GM19395 (cell line): ENCODE measurements around the gene DIP2C.
"Not testable (repeated sequence)": the region's sequence is repeated elsewhere in the genome, so short reads cannot be mapped to it uniquely, and the experiment has no call there.

ENCODE experiments used
- ATAC-seq: cut with Tn5 transposase; IDR thresholded peaks from one replicate; pipeline ENCODE4 v1.9.1; 2021; ENCODE audit warnings: mild to moderate bottlenecking, moderate library complexity; ENCODE audit not compliant: unreplicated experiment

DIP2C gene

DNA sequence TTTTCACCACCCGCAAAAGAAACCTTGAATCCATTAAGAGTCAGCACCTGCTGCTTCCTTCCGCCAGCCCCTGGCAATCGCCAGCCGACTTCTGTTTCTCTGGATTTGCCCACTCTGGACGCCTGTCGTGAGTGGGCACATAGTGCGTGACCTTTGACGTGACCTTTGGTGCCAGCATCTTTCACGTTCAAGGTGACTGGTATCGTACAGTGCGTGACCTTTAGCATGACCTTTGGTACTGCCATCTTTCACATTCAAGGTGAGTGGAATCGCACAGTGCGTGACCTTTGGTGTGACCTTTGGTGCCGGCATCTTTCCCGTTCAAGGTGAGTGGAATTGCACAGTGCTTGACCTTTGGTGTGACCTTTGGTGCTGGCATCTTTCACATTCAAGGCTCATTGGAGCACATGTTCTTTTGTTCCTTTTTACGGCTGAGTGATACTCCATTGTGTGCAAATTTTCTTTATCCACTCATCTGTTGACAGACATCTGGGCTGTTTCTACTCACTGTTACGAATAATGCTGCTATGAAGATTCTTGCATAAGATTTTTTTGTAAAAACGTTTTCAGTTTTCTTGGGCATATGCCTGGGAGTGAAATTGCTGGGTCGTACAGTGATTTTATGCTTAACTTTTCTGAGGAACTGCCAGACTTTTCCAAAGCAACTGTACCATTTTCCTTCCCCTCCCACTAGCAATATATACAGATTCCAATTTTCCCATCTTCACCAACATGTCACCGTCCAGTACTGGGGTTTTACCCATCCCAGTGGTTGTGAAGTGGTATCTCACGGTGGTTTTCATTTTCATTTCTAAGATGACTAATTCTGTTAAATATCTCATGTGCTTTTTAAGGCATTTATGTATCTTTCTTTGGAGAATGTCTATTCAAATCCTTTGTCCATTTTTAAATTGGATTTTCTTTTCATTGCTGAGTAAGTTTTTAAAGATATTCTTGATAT is 145.3 kb downstream of the DIP2C start:
- no peak for ATAC-seq

- no peak for ATAC-seq
These were observed 146.3 kb downstream of the DIP2C start for GRCh38 chr10:543131-543530.

DNA sequence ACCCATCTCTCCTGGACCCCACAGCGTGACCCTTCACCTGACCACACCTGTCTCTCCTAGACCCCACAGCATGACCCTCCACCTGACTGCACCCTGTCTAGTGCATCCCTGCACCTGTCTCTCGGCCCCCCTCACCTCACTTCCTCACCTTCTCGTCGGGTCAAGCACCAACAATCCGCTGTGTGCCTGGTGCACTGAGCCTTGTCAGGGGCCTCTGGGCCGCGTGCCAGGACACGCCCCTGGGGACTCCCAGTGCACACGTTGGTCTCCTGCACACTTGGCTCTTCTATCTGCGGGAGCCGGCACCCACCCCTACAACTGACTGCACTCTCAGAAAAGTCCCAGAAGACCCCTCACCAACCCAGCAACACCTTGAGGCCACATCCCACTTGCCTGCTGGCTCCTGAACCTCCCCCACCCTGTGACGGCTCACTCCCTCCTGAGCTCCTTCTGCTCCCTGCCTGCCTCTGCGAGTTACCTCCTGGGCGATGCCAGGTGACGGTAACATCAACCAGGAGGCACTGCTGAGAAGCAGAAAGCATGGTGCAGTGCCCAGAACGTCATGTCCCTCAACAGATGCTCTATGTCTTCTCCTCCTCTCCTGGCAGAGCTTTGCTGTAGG is 147.6 kb downstream of the DIP2C start:
- ATAC-seq: no peak

GRCh38 chr10:541041-541440 is 148.4 kb downstream of the DIP2C start:
- ATAC-seq: no peak

DNA sequence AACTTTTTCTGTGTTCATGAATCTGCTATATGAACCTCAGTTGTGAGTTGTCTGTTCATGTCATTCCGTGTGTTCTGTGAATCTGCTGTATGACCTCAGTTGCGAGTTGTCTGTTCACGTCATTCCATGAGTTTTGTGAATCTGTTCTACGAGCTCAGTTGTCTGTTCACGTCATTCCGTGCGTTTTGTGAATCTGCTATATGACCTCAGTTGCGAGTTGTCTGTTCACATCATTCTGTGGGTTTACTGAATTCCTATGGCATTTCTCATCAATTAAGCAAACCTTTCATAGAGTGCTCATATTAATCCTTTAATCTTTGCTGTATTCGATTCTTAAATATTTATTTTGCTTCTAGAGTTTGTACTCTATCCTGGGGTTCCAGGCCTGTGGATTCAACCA is 150.6 kb downstream of the DIP2C start:
- no peak for ATAC-seq

DNA sequence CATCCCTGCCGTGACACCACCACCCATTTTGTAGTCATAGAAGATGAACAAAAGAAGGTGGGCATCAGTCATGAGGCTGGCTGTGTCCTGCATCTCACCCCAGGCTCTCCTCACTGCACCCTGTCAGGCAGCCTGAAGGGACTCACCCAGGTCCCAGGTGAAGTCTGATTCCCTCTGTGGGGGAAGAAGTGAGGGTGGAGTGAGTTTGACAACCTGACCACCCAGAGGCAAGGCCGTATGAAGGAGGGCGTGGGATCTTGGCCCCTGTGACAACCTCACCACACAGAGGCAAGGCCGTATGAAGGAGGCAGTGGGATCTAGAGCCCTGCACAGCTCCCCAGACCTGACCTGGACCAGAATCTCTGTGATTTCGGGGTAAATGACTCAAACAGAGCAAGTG is 152.5 kb downstream of the DIP2C start:
- no peak for ATAC-seq

DNA sequence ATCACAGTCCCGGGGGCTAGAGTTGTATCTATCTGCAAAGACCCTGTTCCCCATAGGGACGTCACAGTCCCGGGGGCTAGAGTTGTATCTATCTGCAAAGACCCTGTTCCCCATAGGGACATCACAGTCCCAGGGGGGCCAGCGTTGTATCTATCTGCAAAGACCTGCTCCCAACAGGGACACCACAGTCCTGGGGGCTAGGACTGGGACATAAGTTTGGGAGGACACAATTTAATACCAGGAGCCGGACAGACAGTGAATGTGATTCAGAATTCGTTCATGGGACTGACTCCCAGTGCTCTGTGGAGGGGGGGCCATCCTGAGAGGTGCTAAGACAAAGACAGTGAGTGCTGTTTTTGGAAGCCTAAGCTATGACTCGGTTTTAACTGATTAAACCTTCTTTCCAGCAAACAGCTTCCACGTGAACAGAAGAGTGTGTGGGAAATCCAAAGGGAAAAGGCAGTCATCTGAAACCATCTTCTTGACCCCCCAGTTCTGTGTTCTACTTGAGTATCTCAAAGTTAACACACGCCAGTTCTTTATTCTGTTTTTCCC is 153.0 kb downstream of the DIP2C start:
- ATAC-seq: no peak

- ATAC-seq: no peak
These were observed 153.5 kb downstream of the DIP2C start for GRCh38 chr10:535952-536351.

- no peak for ATAC-seq
These were observed 154.4 kb downstream of the DIP2C start for GRCh38 chr10:535051-535450.

GRCh38 chr10:534047-534566 is 155.4 kb downstream of the DIP2C start:
- no peak for ATAC-seq

- no peak for ATAC-seq
These were observed 155.9 kb downstream of the DIP2C start for GRCh38 chr10:533611-534010.

DNA sequence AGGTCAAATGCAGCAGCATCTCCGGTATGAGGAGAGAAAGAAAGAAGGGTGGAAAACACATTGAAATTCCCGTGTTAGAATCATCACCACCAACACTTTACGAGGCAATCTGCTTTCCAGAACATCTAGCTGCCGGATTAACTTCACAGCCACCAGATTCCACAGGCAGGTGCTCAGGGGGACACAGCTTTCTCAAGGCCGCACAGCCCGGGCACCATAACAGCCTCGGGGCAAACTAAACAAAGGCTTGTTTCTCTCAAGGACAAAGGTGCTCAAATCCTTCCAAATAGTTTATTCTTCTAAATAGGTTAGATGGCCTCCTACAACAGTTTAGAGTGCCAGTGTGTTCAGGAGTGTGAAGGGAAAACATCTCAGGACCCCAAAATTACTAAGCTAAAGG is 156.3 kb downstream of the DIP2C start:
- ATAC-seq: no peak

DNA sequence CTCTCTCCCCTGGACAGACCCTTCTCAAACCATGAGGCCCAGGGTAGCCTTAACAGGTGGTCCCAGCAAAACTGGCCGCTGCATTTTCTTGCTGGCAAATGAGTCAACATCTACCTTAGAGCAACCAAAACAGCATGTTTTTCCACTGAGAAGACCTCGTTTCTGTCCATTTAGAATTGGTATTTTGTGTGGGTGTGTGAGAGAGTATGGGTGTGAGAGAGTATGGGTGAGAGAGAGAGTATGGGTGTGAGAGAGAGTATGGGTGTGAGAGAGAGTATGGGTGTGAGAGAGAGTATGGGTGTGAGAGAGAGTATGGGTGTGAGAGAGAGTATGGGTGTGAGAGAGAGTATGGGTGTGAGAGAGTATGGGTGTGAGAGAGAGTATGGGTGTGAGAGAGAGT is 157.1 kb downstream of the DIP2C start:
- ATAC-seq: not testable (repeated sequence)

DNA sequence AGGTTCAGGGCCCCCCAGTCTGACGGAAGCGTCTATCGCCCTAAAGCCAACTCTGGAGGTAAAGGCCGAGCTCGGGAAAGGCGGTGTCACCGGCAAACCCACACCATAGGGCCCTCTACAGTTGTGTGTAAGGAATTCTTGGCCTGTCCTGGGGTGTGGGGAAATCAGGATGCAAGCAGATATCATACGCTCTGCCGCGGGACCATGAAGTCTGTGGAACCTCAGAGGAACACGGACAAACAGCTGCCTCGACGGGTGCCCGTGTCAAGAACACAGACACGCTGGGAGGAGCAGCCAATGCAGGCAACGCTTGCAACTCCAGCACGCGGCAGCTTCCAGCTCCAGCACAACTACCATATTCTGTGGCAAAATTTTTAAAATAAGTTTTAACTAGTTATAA is 157.9 kb downstream of the DIP2C start:
- ATAC-seq: no peak

DNA sequence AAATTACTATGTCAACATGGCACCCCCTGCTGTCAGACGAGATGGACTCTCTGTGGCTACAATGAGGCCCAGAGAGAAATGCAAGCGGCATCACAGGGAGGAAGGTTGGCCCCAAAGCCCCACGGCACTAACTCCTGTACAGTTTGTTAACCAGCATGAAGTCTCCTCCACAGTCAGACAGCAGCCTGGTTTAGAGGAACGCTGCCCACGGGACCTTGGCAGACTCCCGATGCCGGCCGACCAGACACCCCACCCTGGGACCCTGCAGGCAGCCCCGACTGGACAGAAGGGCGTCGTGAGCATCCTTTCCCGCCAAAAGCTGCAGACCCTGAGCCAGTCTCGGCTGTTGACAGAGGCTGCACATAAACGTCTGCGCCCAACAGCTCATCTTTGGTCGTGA is 158.8 kb downstream of the DIP2C start:
- ATAC-seq: no peak

DNA sequence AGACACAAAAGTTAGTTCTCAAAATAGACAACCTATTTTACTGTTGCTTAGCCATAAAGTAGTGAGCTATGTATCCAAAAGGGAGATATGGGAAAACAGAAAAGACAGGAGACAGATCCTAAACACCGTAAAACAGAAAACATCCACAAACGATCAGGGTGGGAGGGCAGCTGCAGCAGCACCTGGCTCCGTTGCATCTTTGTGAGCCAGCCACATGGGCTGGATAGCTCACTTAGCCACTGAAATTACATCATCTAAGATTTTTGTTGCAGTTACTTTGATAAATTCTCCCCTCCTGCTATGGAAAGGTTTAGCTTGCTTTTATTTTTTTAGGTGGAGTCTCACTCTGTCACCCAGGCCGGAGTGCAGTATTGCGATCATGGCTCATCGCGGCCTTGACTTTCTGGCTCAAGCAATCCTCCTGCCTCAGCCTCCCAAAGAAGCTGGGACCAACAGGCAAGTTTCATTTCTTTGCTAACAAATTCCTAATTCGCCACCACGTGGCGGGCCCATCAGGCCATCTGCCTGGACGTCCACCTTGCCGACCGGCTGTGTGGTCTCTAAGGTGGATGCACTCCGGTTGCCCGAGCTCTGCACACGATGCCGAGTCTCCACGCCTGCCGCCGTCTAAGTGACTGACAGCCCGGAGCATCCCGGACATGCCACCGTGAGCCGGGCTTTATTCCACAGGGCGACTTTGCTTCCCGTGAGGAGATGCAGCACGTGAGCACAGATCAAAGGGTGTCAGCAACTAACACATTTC is 159.8 kb downstream of the DIP2C start:
- no peak for ATAC-seq

- ATAC-seq: no peak
These were observed 161.0 kb downstream of the DIP2C start for GRCh38 chr10:528173-529165.

GRCh38 chr10:527416-527815 is 162.1 kb downstream of the DIP2C start:
- no peak for ATAC-seq

GRCh38 chr10:526651-527312 is 162.7 kb downstream of the DIP2C start:
- no peak for ATAC-seq
